NCI-H2081 (cell line): ENCODE data around the gene UBL4B.

Source experiments
- DNase-seq, 2 experiments: peaks; one replicate each; lab custom pipeline; 2025; lab: John Stamatoyannopoulos, UW

UBL4B gene

GRCh38 chr1:110152133-110152785 lies 40.0 kb downstream of the UBL4B start:
- no peak for DNase-seq

GRCh38 chr1:110153407-110153950 lies 41.2 kb downstream of the UBL4B start:
- DNase-seq: no peak

- DNase-seq: no peak
Observed at GRCh38 chr1:110155878-110156522, 43.8 kb downstream of the UBL4B start.

GRCh38 chr1:110158261-110158660 lies 46.0 kb downstream of the UBL4B start:
- no peak for DNase-seq

- DNase-seq: no peak
Observed at GRCh38 chr1:110159168-110159567, 46.9 kb downstream of the UBL4B start.

- no peak for DNase-seq
Observed at GRCh38 chr1:110160538-110161100, 48.4 kb downstream of the UBL4B start.

GRCh38 chr1:110161165-110161564 lies 48.9 kb downstream of the UBL4B start:
- no peak for DNase-seq

- no peak for DNase-seq
Observed at GRCh38 chr1:110161849-110162248, 49.6 kb downstream of the UBL4B start.
